Mucosa of descending colon (tissue), 3 donors: ENCODE results near the gene WFDC1. TPM values are rescaled to one million over a fixed set of nuclear protein-coding genes. Genes with fewer than 3 reads are reported as not detected.

Experiments
- ATAC-seq: fragments of 200-7000 bp; cut with Tn5 transposase; one replicate; pipeline ENCODE4 v1.9.1; 2020; ENCODE audit warnings: mild to moderate bottlenecking, moderate library complexity
- DNase-seq, 3 donors: peaks; one replicate each; pipeline ENCODE4 v3.0.0-alpha.2; 2020
- H3K36me3 ChIP-seq: fragments of 200-600 bp; one replicate; pipeline ENCODE4 v1.8.0; 2021; ENCODE audit warnings: low read depth, mild to moderate bottlenecking
- H3K4me1 ChIP-seq: fragments of 200-600 bp; one replicate; pipeline ENCODE4 v1.8.0; 2021; ENCODE audit warnings: low read depth, mild to moderate bottlenecking
- H3K4me3 ChIP-seq: fragments of 200-600 bp; one replicate; pipeline ENCODE4 v1.8.0; 2021; ENCODE audit warnings: mild to moderate bottlenecking
- H3K9me3 ChIP-seq: fragments of 200-600 bp; one replicate; pipeline ENCODE4 v1.8.0; 2021; ENCODE audit warnings: mild to moderate bottlenecking
- CTCF ChIP-seq: fragments of 200-600 bp; IDR thresholded peaks from one replicate; pipeline ENCODE4 v1.8.0; 2022; ENCODE audit warnings: antibody characterized with exemption, mild to moderate bottlenecking
- intact Hi-C, 2 donors: fragments of 100-400 bp; cut with DNase I in 1 of 2; cut with micrococcal nuclease in 1 of 2; formaldehyde crosslinking; loops; one replicate each; pipeline versions ENCODE4 v1.11.0 to v1.11.1; 2022; cut with DNase I, micrococcal nuclease
- total RNA-seq, 3 donors: library from RNA; stranded (reverse); fragmentation: NEBNext Ultra II Directional in 2 of 3; extraction: Animal tissue kit (Norgen Biotek cat#: 25700) in 2 of 3; gene quantifications; one replicate each; pipeline versions ENCODE4 v1.2.1 to v1.2.4, GENCODE V29; 2021 to 2023
- donor health status: DM: no; HTN: no; CAD: no; lungs with moderate emphysema.
- donor health status: DM: no; HTN: no; CAD: no.
- donor health status: DM: no; HTN: yes; CAD: no.

Gene WFDC1
- total RNA-seq, 3 donors from 2014 or later: 7.5 to 30.5 (median 10.9) TPM

- ATAC-seq: no peak
- Histone ChIP-seq H3K9me3 (peaks cover 5% of the 10 kb centered on the region), H3K36me3 (no peaks in the 10 kb centered on the region), H3K4me3 (no peak overlapping the region), H3K4me1 (peaks cover 3% of the 10 kb centered on the region)
- intact Hi-C loops: no loop called here
- no peak for DNase-seq
- TF ChIP-seq CTCF: no peak
These were observed 20.7 kb downstream of the WFDC1 start for GRCh38 chr16:84315422-84315821.

GRCh38 chr16:84318091-84318975 lies 23.7 kb downstream of the WFDC1 start:
- no peak for ATAC-seq
- H3K4me1 ChIP-seq: no peaks in the 10 kb centered on the region
- intact Hi-C loops: no loop called here
- H3K4me3 ChIP-seq: no peak overlapping the region
- TF ChIP-seq CTCF: no peak
- no peak for DNase-seq
- peaks cover 5% of the 10 kb centered on the region for H3K9me3 ChIP-seq
- no peaks in the 10 kb centered on the region for H3K36me3 ChIP-seq

GRCh38 chr16:84319146-84319760 lies 24.6 kb downstream of the WFDC1 start:
- peaks cover 5% of the 10 kb centered on the region for H3K9me3 ChIP-seq
- H3K4me3 ChIP-seq: no peak overlapping the region
- DNase-seq (no peak), ATAC-seq (no peak)
- no peaks in the 10 kb centered on the region for H3K36me3 ChIP-seq
- intact Hi-C loops: no loop called here
- no peaks in the 10 kb centered on the region for H3K4me1 ChIP-seq
- no peak for TF ChIP-seq CTCF

- DNase-seq (no peak), ATAC-seq (no peak)
- H3K4me3 ChIP-seq: no peak overlapping the region
- intact Hi-C loops: no loop called here
- H3K4me1 ChIP-seq: no peaks in the 10 kb centered on the region
- peaks cover 5% of the 10 kb centered on the region for H3K9me3 ChIP-seq
- no peaks in the 10 kb centered on the region for H3K36me3 ChIP-seq
- TF ChIP-seq CTCF: no peak
These were observed 25.8 kb downstream of the WFDC1 start for GRCh38 chr16:84320511-84320910.

GRCh38 chr16:84321932-84322331 lies 27.3 kb downstream of the WFDC1 start:
- no peak overlapping the region for H3K4me3 ChIP-seq
- no peak for TF ChIP-seq CTCF
- intact Hi-C loops: no loop called here
- H3K36me3 ChIP-seq: no peaks in the 10 kb centered on the region
- ATAC-seq (no peak), DNase-seq (no peak)
- H3K9me3 ChIP-seq: peaks cover 5% of the 10 kb centered on the region
- H3K4me1 ChIP-seq: no peaks in the 10 kb centered on the region
